Measurements from ENCODE around the gene KMT2E.

Gene KMT2E

GRCh38 chr7:105014693-105015389 lies 836 bp downstream of the KMT2E start (continued):
- TF ChIP-seq ZNF398 (tag by site-specific recombination; IDR thresholded peaks at IDR 0.05) (peak; percentile 86), ZNF239 (tag by site-specific recombination; IDR thresholded peaks at IDR 0.05) (no peak), ZNF544 (tag by site-specific recombination; IDR thresholded peaks at IDR 0.05) (no peak), ZNF473 (tag by site-specific recombination; IDR thresholded peaks at IDR 0.05) (no peak), ZNF266 (tag by site-specific recombination; IDR thresholded peaks at IDR 0.05; ENCODE audit: low read depth) (no peak), HIC1 (tag by site-specific recombination; IDR thresholded peaks at IDR 0.05) (no peak), ZNF76 (tag by site-specific recombination; IDR thresholded peaks at IDR 0.05; ENCODE audit: borderline replicate concordance, low read depth) (0 out of 2 replicates have a peak, but pooled peaks have one; percentile 16), ZNF747 (tag by site-specific recombination; IDR thresholded peaks at IDR 0.05) (no peak), ZNF362 (tag by site-specific recombination; IDR thresholded peaks at IDR 0.05) (no peak), ZNF350 (tag by site-specific recombination; IDR thresholded peaks at IDR 0.05) (no peak), PRDM6 (tag by site-specific recombination; IDR thresholded peaks at IDR 0.05) (no peak), ZNF830 (tag by site-specific recombination; IDR thresholded peaks at IDR 0.05; ENCODE audit: low read depth) (no peak), ZXDB (tag by site-specific recombination; IDR thresholded peaks at IDR 0.05) (peak; percentile 12; the same call in 1 of the 2 replicates), PATZ1 (tag by site-specific recombination; IDR thresholded peaks at IDR 0.05) (0 out of 2 replicates have a peak, but pooled peaks have one; percentile 85), WT1 (tag by site-specific recombination; IDR thresholded peaks at IDR 0.05) (peak; percentile 38; the same call in 1 of the 2 replicates), ZNF501 (tag by site-specific recombination; IDR thresholded peaks at IDR 0.05) (no peak; the same call in 1 of the 2 replicates), ZNF366 (tag by site-specific recombination; conservative IDR thresholded peaks at IDR 0.05) (0 out of 2 replicates have a peak, but pooled peaks have one; percentile 19)
- TF ChIP-seq, protein P1, sequence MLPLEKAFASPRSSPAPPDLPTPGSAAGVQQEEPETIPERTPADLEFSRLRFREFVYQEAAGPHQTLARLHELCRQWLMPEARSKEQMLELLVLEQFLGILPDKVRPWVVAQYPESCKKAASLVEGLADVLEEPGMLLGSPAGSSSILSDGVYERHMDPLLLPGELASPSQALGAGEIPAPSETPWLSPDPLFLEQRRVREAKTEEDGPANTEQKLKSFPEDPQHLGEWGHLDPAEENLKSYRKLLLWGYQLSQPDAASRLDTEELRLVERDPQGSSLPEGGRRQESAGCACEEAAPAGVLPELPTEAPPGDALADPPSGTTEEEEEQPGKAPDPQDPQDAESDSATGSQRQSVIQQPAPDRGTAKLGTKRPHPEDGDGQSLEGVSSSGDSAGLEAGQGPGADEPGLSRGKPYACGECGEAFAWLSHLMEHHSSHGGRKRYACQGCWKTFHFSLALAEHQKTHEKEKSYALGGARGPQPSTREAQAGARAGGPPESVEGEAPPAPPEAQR (tag by site-specific recombination; IDR thresholded peaks at IDR 0.05): no peak
- TF ChIP-seq, protein P2, sequence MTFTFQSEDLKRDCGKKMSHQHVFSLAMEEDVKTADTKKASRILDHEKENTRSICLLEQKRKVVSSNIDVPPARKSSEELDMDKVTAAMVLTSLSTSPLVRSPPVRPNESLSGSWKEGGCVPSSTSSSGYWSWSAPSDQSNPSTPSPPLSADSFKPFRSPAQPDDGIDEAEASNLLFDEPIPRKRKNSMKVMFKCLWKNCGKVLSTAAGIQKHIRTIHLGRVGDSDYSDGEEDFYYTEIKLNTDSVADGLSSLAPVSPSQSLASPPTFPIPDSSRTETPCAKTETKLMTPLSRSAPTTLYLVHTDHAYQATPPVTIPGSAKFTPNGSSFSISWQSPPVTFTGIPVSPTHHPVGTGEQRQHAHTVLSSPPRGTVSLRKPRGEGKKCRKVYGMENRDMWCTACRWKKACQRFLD (tag by site-specific recombination; IDR thresholded peaks at IDR 0.05): no peak
- TF ChIP-seq, protein P3, sequence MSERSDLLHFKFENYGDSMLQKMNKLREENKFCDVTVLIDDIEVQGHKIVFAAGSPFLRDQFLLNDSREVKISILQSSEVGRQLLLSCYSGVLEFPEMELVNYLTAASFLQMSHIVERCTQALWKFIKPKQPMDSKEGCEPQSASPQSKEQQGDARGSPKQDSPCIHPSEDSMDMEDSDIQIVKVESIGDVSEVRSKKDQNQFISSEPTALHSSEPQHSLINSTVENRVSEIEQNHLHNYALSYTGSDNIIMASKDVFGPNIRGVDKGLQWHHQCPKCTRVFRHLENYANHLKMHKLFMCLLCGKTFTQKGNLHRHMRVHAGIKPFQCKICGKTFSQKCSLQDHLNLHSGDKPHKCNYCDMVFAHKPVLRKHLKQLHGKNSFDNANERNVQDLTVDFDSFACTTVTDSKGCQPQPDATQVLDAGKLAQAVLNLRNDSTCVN (tag by site-specific recombination; optimal IDR thresholded peaks at IDR 0.05): no peak
- TF ChIP-seq, protein P4, sequence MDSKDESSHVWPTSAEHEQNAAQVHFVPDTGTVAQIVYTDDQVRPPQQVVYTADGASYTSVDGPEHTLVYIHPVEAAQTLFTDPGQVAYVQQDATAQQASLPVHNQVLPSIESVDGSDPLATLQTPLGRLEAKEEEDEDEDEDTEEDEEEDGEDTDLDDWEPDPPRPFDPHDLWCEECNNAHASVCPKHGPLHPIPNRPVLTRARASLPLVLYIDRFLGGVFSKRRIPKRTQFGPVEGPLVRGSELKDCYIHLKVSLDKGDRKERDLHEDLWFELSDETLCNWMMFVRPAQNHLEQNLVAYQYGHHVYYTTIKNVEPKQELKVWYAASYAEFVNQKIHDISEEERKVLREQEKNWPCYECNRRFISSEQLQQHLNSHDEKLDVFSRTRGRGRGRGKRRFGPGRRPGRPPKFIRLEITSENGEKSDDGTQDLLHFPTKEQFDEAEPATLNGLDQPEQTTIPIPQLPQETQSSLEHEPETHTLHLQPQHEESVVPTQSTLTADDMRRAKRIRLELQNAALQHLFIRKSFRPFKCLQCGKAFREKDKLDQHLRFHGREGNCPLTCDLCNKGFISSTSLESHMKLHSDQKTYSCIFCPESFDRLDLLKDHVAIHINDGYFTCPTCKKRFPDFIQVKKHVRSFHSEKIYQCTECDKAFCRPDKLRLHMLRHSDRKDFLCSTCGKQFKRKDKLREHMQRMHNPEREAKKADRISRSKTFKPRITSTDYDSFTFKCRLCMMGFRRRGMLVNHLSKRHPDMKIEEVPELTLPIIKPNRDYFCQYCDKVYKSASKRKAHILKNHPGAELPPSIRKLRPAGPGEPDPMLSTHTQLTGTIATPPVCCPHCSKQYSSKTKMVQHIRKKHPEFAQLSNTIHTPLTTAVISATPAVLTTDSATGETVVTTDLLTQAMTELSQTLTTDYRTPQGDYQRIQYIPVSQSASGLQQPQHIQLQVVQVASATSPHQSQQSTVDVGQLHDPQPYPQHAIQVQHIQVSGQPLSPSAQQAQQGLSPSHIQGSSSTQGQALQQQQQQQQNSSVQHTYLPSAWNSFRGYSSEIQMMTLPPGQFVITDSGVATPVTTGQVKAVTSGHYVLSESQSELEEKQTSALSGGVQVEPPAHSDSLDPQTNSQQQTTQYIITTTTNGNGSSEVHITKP (tag by site-specific recombination; IDR thresholded peaks at IDR 0.05): peak; percentile 86

Data from HEK293 (cell line).